ENCODE data around the gene DDX39A.

DNA sequence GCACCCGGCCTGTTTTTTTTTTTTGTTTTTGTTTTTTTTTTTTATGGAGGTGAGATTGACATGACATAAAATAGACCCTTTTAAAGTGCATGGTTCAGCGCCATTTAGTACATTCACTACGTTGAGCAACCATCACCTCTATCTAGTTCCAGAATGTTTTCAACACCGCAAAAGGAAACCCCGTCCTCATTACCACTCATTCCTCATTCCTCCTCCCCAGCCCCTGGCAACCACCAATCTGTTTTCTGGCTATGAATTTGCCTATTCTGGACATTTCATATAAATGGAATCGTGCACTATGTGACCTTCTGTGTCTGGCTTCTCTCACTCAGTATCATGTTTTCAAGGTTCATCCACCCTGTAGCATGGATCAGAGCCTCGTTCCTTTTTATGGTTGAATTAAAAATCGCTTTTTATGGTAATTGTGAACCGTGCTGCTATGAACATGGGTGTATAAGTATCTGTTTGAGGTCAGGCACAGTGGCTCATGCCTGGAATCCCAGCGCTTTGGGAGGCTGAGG is 47.8 kb downstream of the DDX39A start:
- TF ChIP-seq SIN3A (IDR thresholded peaks at IDR 0.05; ENCODE audit: borderline replicate concordance, low read depth, low read length) (no peak), RAD21 (IDR thresholded peaks at IDR 0.05; ENCODE audit: low read length) (no peak), FOSL2 (IDR thresholded peaks at IDR 0.05; ENCODE audit: borderline replicate concordance, low read depth) (no peak), RFX5 (IDR thresholded peaks at IDR 0.05; ENCODE audit: low read length) (no peak), FOXM1 (IDR thresholded peaks at IDR 0.05; ENCODE audit: low read depth) (no peak), MXI1 (IDR thresholded peaks at IDR 0.05; ENCODE audit: low read depth, low read length) (no peak), POLR2AphosphoS5 (IDR thresholded peaks at IDR 0.05; ENCODE audit: low read depth, low read length) (no peak), EP300 (IDR thresholded peaks at IDR 0.05; ENCODE audit: borderline replicate concordance in 1 of 2, low read depth in 1 of 2, low read length in 1 of 2) (no peak)
- TF ChIP-seq, protein P1, sequence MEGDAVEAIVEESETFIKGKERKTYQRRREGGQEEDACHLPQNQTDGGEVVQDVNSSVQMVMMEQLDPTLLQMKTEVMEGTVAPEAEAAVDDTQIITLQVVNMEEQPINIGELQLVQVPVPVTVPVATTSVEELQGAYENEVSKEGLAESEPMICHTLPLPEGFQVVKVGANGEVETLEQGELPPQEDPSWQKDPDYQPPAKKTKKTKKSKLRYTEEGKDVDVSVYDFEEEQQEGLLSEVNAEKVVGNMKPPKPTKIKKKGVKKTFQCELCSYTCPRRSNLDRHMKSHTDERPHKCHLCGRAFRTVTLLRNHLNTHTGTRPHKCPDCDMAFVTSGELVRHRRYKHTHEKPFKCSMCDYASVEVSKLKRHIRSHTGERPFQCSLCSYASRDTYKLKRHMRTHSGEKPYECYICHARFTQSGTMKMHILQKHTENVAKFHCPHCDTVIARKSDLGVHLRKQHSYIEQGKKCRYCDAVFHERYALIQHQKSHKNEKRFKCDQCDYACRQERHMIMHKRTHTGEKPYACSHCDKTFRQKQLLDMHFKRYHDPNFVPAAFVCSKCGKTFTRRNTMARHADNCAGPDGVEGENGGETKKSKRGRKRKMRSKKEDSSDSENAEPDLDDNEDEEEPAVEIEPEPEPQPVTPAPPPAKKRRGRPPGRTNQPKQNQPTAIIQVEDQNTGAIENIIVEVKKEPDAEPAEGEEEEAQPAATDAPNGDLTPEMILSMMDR (IDR thresholded peaks at IDR 0.05) = no peak
- TF ChIP-seq, protein P2, sequence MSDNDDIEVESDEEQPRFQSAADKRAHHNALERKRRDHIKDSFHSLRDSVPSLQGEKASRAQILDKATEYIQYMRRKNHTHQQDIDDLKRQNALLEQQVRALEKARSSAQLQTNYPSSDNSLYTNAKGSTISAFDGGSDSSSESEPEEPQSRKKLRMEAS (IDR thresholded peaks at IDR 0.05; ENCODE audit: low read depth) = no peak
- TF ChIP-seq, protein P3, sequence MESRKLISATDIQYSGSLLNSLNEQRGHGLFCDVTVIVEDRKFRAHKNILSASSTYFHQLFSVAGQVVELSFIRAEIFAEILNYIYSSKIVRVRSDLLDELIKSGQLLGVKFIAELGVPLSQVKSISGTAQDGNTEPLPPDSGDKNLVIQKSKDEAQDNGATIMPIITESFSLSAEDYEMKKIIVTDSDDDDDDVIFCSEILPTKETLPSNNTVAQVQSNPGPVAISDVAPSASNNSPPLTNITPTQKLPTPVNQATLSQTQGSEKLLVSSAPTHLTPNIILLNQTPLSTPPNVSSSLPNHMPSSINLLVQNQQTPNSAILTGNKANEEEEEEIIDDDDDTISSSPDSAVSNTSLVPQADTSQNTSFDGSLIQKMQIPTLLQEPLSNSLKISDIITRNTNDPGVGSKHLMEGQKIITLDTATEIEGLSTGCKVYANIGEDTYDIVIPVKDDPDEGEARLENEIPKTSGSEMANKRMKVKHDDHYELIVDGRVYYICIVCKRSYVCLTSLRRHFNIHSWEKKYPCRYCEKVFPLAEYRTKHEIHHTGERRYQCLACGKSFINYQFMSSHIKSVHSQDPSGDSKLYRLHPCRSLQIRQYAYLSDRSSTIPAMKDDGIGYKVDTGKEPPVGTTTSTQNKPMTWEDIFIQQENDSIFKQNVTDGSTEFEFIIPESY (IDR thresholded peaks at IDR 0.05; ENCODE audit: borderline replicate concordance, low read depth) = no peak
